Measurements from ENCODE around the gene LHX3.

The LHX3 gene

GRCh38 chr9:136156209-136157120 lies 48.5 kb downstream of the LHX3 start:
- TF ChIP-seq POLR2A (IDR thresholded peaks at IDR 0.05; ENCODE audit: extremely low read depth, insufficient read length) (no peak), MAX (IDR thresholded peaks at IDR 0.05; ENCODE audit: low read depth, low read length) (no peak), CTCF (IDR thresholded peaks at IDR 0.05; ENCODE audit: low read depth, low read length) (no peak)
- no peak for DNase-seq (ENCODE audit: low read depth)
- H3K4me3 ChIP-seq (ENCODE audit: low read depth, low read length): no peak overlapping the region

GRCh38 chr9:136155576-136155975 lies 49.4 kb downstream of the LHX3 start:
- TF ChIP-seq MYC (IDR thresholded peaks at IDR 0.05; ENCODE audit: low read depth, low read length): no peak
- DNase-seq (ENCODE audit: low read depth): no peak

GRCh38 chr9:136154943-136155342 lies 50.0 kb downstream of the LHX3 start:
- no peak overlapping the region for H3K4me3 ChIP-seq (ENCODE audit: low read depth, low read length)
- TF ChIP-seq POLR2A (IDR thresholded peaks at IDR 0.05; ENCODE audit: extremely low read depth, insufficient read length) (no peak), MYC (IDR thresholded peaks at IDR 0.05; ENCODE audit: low read depth, low read length) (no peak), MAX (IDR thresholded peaks at IDR 0.05; ENCODE audit: low read depth, low read length) (no peak), CTCF (IDR thresholded peaks at IDR 0.05; ENCODE audit: low read depth, low read length) (no peak)
- DNase-seq (ENCODE audit: low read depth): no peak

More at GRCh38 chr9:136155576-136155975, 49.4 kb downstream of the LHX3 start:
- no peak overlapping the region for H3K4me3 ChIP-seq (ENCODE audit: low read depth, low read length)

- no peak for DNase-seq (ENCODE audit: low read depth)
- TF ChIP-seq POLR2A (IDR thresholded peaks at IDR 0.05; ENCODE audit: extremely low read depth, insufficient read length) (no peak), MYC (IDR thresholded peaks at IDR 0.05; ENCODE audit: low read depth, low read length) (no peak), MAX (IDR thresholded peaks at IDR 0.05; ENCODE audit: low read depth, low read length) (no peak), CTCF (IDR thresholded peaks at IDR 0.05; ENCODE audit: low read depth, low read length) (no peak)
- H3K4me3 ChIP-seq (ENCODE audit: low read depth, low read length): no peak overlapping the region
Measured at GRCh38 chr9:136153381-136154065, 51.4 kb downstream of the LHX3 start.

- no peak overlapping the region for H3K4me3 ChIP-seq (ENCODE audit: low read depth, low read length)
- no peak for DNase-seq (ENCODE audit: low read depth)
- TF ChIP-seq POLR2A (IDR thresholded peaks at IDR 0.05; ENCODE audit: extremely low read depth, insufficient read length): no peak
- no peak for TF ChIP-seq CTCF (IDR thresholded peaks at IDR 0.05; ENCODE audit: low read depth, low read length)
- no peak for TF ChIP-seq MYC (IDR thresholded peaks at IDR 0.05; ENCODE audit: low read depth, low read length)
- no peak for TF ChIP-seq MAX (IDR thresholded peaks at IDR 0.05; ENCODE audit: low read depth, low read length)
Measured at GRCh38 chr9:136152931-136153330, 52.0 kb downstream of the LHX3 start.

- no peak for DNase-seq (ENCODE audit: low read depth)
- H3K4me3 ChIP-seq (ENCODE audit: low read depth, low read length): no peak overlapping the region
- TF ChIP-seq CTCF (IDR thresholded peaks at IDR 0.05; ENCODE audit: low read depth, low read length) (no peak), MAX (IDR thresholded peaks at IDR 0.05; ENCODE audit: low read depth, low read length) (no peak), MYC (IDR thresholded peaks at IDR 0.05; ENCODE audit: low read depth, low read length) (no peak), POLR2A (IDR thresholded peaks at IDR 0.05; ENCODE audit: extremely low read depth, insufficient read length) (no peak)
Measured at GRCh38 chr9:136152543-136152866, 52.4 kb downstream of the LHX3 start.

Measured in NB4 (cell line).